Fibroblast of villous mesenchyme (primary cell): ENCODE data around the gene CDHR5. TPM values are rescaled to one million over a fixed set of nuclear protein-coding genes. Genes with fewer than 3 reads are reported as not detected.

ENCODE experiments used
- DNase-seq: peaks from one replicate; pipeline ENCODE4 v3.0.0-alpha.2; 2010; ENCODE audit warnings: low read depth
- H3K4me3 ChIP-seq: 2 replicates; pipeline ENCODE4 v1.5.1; 2011; ENCODE audit warnings: low read depth, mild to moderate bottlenecking, low read length
- CTCF ChIP-seq: IDR thresholded peaks from 2 replicates; pipeline ENCODE4 v1.5.1; 2012; ENCODE audit warnings: low read depth, mild to moderate bottlenecking, low read length; ENCODE audit not compliant: insufficient read depth
- total RNA-seq: library from RNA; depleted of rRNA; stranded (reverse); fragments of >200 nt; gene quantifications from 2 replicates; pipeline ENCODE4 v1.2.3, GENCODE V29; 2012

The CDHR5 gene
- total RNA-seq, 1 donor = not detected

- H3K4me3 ChIP-seq = no peak overlapping the region
- peak; percentile 69 for DNase-seq
- TF ChIP-seq CTCF = peak; percentile 88
These were observed 38.0 kb upstream of the CDHR5 start for GRCh38 chr11:662689-663274.

DNA sequence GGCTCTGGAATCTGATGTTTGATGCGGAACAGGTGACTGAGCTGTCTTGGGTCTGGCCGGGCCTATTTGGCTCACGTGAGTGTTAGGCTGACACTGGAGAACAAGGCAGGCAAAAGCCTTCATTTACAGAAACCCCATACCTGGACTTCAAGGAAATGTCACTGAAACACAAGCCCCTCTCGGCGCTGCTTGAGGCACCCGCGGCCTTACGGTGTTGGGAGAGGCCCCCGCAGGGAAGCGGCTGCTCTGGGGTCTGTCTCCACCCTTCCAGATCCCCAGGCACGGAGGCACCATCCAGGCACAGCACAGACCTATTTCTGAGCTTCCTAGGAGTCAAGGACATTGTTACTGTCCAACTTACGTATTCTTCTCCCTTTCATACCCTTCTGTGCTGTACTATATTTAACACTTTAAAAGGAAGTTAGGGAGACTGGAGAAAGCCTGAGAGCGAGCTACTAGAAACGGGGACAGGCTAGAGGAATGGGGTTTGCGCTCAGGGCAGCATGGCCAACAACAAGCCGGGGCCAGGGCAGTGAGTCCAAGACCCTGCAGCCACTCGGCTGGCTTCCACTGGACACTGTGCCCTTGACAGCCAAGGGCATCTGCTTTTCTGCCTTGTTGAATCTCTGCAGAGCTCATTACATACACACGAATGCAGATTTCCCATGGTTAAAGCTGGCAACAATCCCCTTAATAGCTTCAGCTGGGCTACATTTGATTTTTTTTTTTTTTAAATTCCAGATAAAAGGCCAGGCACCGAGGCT is 36.1 kb upstream of the CDHR5 start:
- TF ChIP-seq CTCF = no peak
- no peak overlapping the region for H3K4me3 ChIP-seq
- no peak for DNase-seq

DNA sequence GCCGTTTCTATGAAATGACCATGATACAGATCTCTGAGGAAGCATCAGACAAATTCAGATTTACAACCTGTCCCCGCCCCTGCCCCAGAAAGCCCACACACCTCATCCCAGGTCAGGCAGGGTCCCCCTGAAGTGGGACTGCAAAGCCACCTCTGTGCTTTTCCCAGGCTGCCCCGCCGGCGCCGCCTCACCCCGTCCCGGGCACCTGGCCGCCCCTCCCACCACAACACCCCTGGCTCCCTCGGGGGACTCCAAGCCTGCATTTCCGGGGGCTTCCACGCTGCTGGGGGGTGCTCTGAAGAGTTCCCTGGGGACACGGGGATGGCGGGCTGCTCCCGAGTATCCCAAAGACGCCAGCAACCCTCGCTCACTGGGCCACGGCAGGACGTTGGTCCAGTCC is 35.5 kb upstream of the CDHR5 start:
- no peak for TF ChIP-seq CTCF
- no peak overlapping the region for H3K4me3 ChIP-seq
- DNase-seq = no peak

GRCh38 chr11:659532-660085 is 34.9 kb upstream of the CDHR5 start:
- no peak for TF ChIP-seq CTCF
- H3K4me3 ChIP-seq = no peak overlapping the region
- no peak for DNase-seq

- no peak overlapping the region for H3K4me3 ChIP-seq
- no peak for DNase-seq
- no peak for TF ChIP-seq CTCF
These were observed 33.0 kb upstream of the CDHR5 start for GRCh38 chr11:657691-658126.

GRCh38 chr11:656866-657265 is 32.1 kb upstream of the CDHR5 start:
- TF ChIP-seq CTCF = no peak
- DNase-seq = no peak
- H3K4me3 ChIP-seq = no peak overlapping the region
